Keratinocyte (primary cell): ENCODE data around the gene NLRP5. TPM values are rescaled to one million over a fixed set of nuclear protein-coding genes. Genes with fewer than 3 reads are reported as not detected.

Experiments
- DNase-seq: peaks from one replicate; pipeline ENCODE4 v3.0.0-alpha.2; 2011; ENCODE audit warnings: low read depth, missing footprints, low spot score
- FAIRE-seq: peaks from 2 replicates; lab custom pipeline; 2011; peaks lifted over from hg19 to GRCh38; lab: Jason Lieb, UNC
- H2AFZ ChIP-seq: 2 replicates; pipeline ENCODE4 v1.6.0; 2012; ENCODE audit warnings: low read length, control low read depth, inconsistent platforms; ENCODE audit not compliant: control insufficient read depth
- H3K27ac ChIP-seq: 2 replicates; pipeline ENCODE4 v1.5.1; 2011; ENCODE audit warnings: low read length; ENCODE audit not compliant: control insufficient read depth, insufficient read depth
- H3K27me3 ChIP-seq: 3 replicates; pipeline ENCODE4 v1.6.0; 2011; ENCODE audit warnings: low read length; ENCODE audit not compliant: control insufficient read depth, insufficient read depth; ENCODE audit errors: extremely low read depth
- H3K36me3 ChIP-seq, 2 experiments: 2 replicates in 1 of 2; 3 replicates in 1 of 2; pipeline ENCODE4 v1.5.1; 2011; ENCODE audit warnings: low read length in 2 of 2, mild to moderate bottlenecking in 1 of 2; ENCODE audit not compliant: control insufficient read depth in 2 of 2, insufficient read depth in 2 of 2; ENCODE audit errors: extremely low read depth in 1 of 2
- H3K4me1 ChIP-seq: 3 replicates; pipeline ENCODE4 v1.5.1; 2011; ENCODE audit warnings: low read length; ENCODE audit not compliant: control insufficient read depth, insufficient read depth; ENCODE audit errors: extremely low read depth
- H3K4me2 ChIP-seq: 3 replicates; pipeline ENCODE4 v1.6.0; 2011; ENCODE audit warnings: low read depth, low read length; ENCODE audit not compliant: control insufficient read depth, insufficient read depth; ENCODE audit errors: extremely low read depth
- H3K4me3 ChIP-seq, 3 experiments: fragments of 200-600 bp in 1 of 3; sonication (generic) in 1 of 3; 2 replicates in 2 of 3; 3 replicates in 1 of 3; pipeline ENCODE4 v1.5.1; 2011 to 2016; ENCODE audit warnings: low read length in 3 of 3, mild to moderate bottlenecking in 3 of 3, control low read depth in 2 of 3, inconsistent platforms in 1 of 3, low read depth in 1 of 3, mixed read lengths in 1 of 3, mixed run types in 1 of 3, moderate library complexity in 1 of 3; ENCODE audit not compliant: control insufficient read depth in 2 of 3, insufficient read depth in 2 of 3; ENCODE audit errors: extremely low read depth in 1 of 3
- H3K79me2 ChIP-seq: 2 replicates; pipeline ENCODE4 v1.6.0; 2012; ENCODE audit warnings: low read length; ENCODE audit not compliant: control insufficient read depth, insufficient read depth
- H3K9ac ChIP-seq: 3 replicates; pipeline ENCODE4 v1.6.0; 2011; ENCODE audit warnings: low read length; ENCODE audit not compliant: control insufficient read depth, insufficient read depth; ENCODE audit errors: extremely low read depth
- H3K9me1 ChIP-seq: 3 replicates; pipeline ENCODE4 v1.6.0; 2011; ENCODE audit warnings: low read length; ENCODE audit not compliant: control insufficient read depth, insufficient read depth; ENCODE audit errors: extremely low read depth
- H3K9me3 ChIP-seq: 2 replicates; pipeline ENCODE4 v1.5.1; 2012; ENCODE audit warnings: low read depth, low read length; ENCODE audit not compliant: control insufficient read depth
- H4K20me1 ChIP-seq: 3 replicates; pipeline ENCODE4 v1.6.0; 2011; ENCODE audit warnings: low read length; ENCODE audit not compliant: control insufficient read depth, insufficient read depth; ENCODE audit errors: extremely low read depth
- CTCF ChIP-seq, 3 experiments: IDR thresholded peaks in 1 of 3; conservative IDR thresholded peaks in 1 of 3; optimal IDR thresholded peaks in 1 of 3; 2 replicates in 2 of 3; 3 replicates in 1 of 3; pipeline versions ENCODE3 to v1.5.1; 2011; ENCODE audit warnings: low read length in 3 of 3, mild to moderate bottlenecking in 3 of 3, moderate library complexity in 2 of 3, control low read depth in 1 of 3, inconsistent platforms in 1 of 3; ENCODE audit not compliant: insufficient read depth in 2 of 3; ENCODE audit errors: extremely low read depth in 1 of 3
- EZH2 ChIP-seq: IDR thresholded peaks from one replicate; pipeline ENCODE4 v1.6.1; 2012; ENCODE audit warnings: inconsistent platforms, mild to moderate bottlenecking, low read length, moderate library complexity
- dilution Hi-C: fragments of 300-500 bp; cut with MboI; formaldehyde crosslinking; loops from one replicate; pipeline ENCODE4 v1.7.0; 2020; ENCODE audit warnings: low sequenced_read_pairs; ENCODE audit not compliant: extremely low pct_ligation_motif_present
- polyA plus RNA-seq, 5 experiments: library from polyadenylated mRNA; depleted of rRNA in 3 of 5; stranded (reverse) in 3 of 5; stranded (forward) in 1 of 5; unstranded in 1 of 5; fragments of >200 nt; gene quantifications; 1 replicate in 1 of 5; 2 replicates in 3 of 5; 3 replicates in 1 of 5; pipeline versions ENCODE4 v1.2.1 to v1.2.3, GENCODE V29; 2011 to 2012; ENCODE audit warnings: missing spikeins in 2 of 5, low read depth in 1 of 5, low replicate concordance in 1 of 5

The NLRP5 gene
- polyA plus RNA-seq, 1 donor (not counting 4 experiments of a cell fraction or from before 2014, with no cell fraction given) = not detected

GRCh38 chr19:55985254-55985653 is 1.3 kb upstream of the NLRP5 start:
- Histone ChIP-seq H3K4me3 (no peak overlapping the region), H3K27ac (no peak overlapping the region), H3K4me1 (no peaks in the 10 kb centered on the region), H2AFZ (no peak overlapping the region), H3K4me2 (no peak overlapping the region), H3K9ac (no peak overlapping the region), H3K79me2 (no peaks in the 10 kb centered on the region), H3K9me1 (no peaks in the 10 kb centered on the region), H3K36me3 (no peaks in the 10 kb centered on the region), H3K9me3 (peaks cover 3% of the 10 kb centered on the region), H4K20me1 (no peaks in the 10 kb centered on the region), H3K27me3 (no peaks in the 10 kb centered on the region)
- dilution Hi-C loops = no loop called here
- FAIRE-seq (no peak), DNase-seq (no peak)
- TF ChIP-seq EZH2 (no peak), CTCF (optimal IDR thresholded peaks at IDR 0.05 in 1 of 3, IDR thresholded peaks at IDR 0.05 in 1 of 3, conservative IDR thresholded peaks at IDR 0.05 in 1 of 3; ENCODE audit: extremely low read depth in 1 of 3, insufficient read depth in 2 of 3, low read length in 3 of 3) (no peak)

- Histone ChIP-seq H3K9me1 (no peaks in the 10 kb centered on the region), H3K9ac (no peak overlapping the region), H3K27ac (no peak overlapping the region), H4K20me1 (no peaks in the 10 kb centered on the region), H3K9me3 (peaks cover 3% of the 10 kb centered on the region), H3K36me3 (no peaks in the 10 kb centered on the region), H3K4me3 (no peak overlapping the region), H3K27me3 (no peaks in the 10 kb centered on the region), H2AFZ (no peak overlapping the region), H3K4me1 (no peaks in the 10 kb centered on the region), H3K4me2 (no peak overlapping the region), H3K79me2 (no peaks in the 10 kb centered on the region)
- FAIRE-seq (no peak), DNase-seq (no peak)
- TF ChIP-seq CTCF (optimal IDR thresholded peaks at IDR 0.05 in 1 of 3, IDR thresholded peaks at IDR 0.05 in 1 of 3, conservative IDR thresholded peaks at IDR 0.05 in 1 of 3; ENCODE audit: extremely low read depth in 1 of 3, insufficient read depth in 2 of 3, low read length in 3 of 3) = no peak
- no peak for TF ChIP-seq EZH2
- dilution Hi-C loops = no loop called here
Measured at GRCh38 chr19:55990831-55991230, 4.3 kb downstream of the NLRP5 start.
